OCI-LY1 (cell line): ENCODE measurements around the gene C1QTNF1.

Experiments
- EZH2 ChIP-seq: fragments of 200-600 bp; sonication (generic), shearing (Covaris generic); IDR thresholded peaks from 2 replicates; pipeline ENCODE4 v1.8.0; 2017; ENCODE audit warnings: borderline replicate concordance, mixed run types, mild to moderate bottlenecking, antibody characterized with exemption, low read length, moderate library complexity, mixed read lengths
- TF ChIP-seq, protein P1 (sequence below): fragments of 200-600 bp; sonication (generic), shearing (Covaris generic); IDR thresholded peaks from 2 replicates; pipeline ENCODE4 v1.5.1; 2017; ENCODE audit warnings: mild to moderate bottlenecking, antibody characterized with exemption, low read length, moderate library complexity, mixed read lengths

DNA sequence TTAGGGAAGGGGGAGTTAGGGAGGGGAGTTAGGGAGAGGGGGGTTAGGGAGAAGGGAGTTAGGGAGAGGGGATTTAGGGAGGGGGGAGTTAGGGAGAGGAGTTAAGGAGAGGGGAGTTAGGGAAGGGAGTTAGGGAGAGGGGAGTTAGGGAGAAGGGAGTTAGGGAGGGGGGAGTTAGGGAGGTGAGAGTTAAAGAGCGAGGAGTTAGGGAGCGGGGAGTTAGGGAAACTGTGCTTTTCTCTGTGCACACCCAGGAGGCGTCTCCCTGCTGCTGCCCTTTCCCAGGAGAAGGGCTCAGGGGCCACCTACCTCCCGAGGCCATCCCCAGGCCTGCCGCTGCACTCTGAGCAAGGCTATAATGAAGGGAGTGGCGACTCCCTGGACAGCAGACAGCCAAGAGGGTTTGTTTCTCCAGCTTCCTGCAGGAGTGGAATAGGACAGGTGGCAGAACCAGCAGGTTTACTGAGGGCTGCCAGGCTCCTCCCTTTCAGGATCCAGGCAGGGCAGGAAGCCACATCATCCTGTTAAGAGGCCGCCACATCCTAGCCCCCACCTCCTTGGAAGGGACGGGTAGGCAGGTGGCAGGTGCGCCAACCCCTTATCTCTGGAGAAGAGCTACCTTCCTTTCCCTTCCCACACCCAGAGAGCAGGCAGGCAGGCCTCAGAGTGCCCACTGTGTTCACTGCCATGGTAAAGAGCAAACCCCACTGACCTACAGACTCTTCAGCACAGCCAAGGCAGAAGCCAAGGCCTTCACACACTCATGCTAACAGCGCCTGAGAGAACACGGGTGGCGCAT lies 18.7 kb upstream of the C1QTNF1 start:
- TF ChIP-seq, protein P1, sequence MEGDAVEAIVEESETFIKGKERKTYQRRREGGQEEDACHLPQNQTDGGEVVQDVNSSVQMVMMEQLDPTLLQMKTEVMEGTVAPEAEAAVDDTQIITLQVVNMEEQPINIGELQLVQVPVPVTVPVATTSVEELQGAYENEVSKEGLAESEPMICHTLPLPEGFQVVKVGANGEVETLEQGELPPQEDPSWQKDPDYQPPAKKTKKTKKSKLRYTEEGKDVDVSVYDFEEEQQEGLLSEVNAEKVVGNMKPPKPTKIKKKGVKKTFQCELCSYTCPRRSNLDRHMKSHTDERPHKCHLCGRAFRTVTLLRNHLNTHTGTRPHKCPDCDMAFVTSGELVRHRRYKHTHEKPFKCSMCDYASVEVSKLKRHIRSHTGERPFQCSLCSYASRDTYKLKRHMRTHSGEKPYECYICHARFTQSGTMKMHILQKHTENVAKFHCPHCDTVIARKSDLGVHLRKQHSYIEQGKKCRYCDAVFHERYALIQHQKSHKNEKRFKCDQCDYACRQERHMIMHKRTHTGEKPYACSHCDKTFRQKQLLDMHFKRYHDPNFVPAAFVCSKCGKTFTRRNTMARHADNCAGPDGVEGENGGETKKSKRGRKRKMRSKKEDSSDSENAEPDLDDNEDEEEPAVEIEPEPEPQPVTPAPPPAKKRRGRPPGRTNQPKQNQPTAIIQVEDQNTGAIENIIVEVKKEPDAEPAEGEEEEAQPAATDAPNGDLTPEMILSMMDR: no peak
- no peak for TF ChIP-seq EZH2
